ENCODE measurements around the gene SPTB.

The SPTB gene

DNA sequence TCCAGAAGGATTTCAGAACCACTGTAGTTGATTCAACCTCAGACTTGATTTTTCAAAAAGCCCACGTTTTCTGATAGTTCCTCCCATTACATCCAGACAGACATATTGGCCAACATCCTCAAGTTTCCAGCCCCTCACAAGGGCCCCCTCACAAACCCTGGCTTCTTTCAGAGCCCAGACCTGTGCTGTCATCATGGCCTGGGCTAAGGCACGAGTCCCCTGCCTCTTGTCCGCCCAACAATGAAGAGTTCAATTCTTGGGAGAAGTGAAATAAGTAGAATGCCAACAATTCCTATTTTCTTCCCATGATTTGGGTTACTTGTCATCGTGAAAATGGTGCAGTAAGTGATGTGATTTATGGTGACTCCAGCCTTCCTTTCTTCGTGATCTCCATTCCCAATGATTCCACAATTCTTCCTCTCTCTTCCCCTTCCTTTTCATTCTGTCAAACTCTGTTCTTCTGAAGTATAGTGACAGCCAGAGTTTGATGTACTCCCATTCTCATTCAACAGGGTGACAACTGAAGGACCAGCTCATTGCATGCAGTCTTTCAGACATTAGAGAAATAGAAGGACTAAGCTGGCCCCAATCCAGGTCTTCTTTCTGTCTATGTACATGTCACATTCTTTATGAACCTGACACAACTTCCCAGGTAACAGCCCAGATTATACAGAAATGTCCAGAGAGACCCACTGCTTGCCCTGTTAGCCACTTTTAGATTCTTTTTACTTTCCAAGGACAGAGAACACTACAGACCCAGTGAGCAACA is 29.2 kb downstream of the SPTB start:
- DNase-seq (ENCODE audit: low read depth) = no peak

DNA sequence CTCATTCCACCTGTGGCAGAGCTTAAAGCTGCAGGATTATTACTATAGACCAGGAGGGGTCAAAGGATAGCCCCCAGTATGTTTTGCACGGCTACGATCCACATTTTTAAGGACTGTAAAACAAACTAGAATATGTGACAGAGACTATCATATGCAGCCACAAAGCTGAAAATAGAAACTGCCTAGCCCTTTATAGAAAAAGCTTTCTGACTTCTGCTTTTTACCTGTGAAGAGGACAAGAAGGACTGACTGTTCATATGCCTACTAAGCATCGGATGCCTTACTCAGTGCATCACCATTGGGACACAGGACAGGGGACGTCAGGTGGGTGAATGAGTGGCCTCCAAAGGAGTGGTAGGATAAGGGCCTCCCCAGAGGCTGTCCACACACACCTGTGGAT is 29.8 kb downstream of the SPTB start:
- DNase-seq (ENCODE audit: low read depth) = no peak

- no peak for DNase-seq (ENCODE audit: low read depth)
Observed at GRCh38 chr14:64848239-64848638, 31.5 kb downstream of the SPTB start.

- no peak for DNase-seq (ENCODE audit: low read depth)
Observed at GRCh38 chr14:64846319-64846718, 33.4 kb downstream of the SPTB start.

DNA sequence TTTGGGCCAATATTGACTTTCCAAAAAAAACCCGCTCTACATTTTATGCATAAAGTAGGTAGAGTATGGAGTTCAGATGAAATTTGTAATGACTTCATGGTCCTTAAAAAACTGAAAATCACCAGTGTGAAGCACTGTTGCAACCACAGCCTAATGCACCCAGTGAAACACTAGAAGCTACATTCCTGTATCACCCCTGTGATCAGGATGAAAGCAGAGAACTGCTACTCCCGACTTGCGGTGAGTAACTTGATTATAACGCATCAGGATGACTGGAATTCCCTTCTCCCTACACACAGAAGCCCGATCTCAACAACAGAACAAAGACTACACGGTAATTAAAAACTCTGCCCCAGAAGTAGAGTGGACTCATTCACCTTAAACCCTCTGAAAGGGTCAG is 33.8 kb downstream of the SPTB start:
- DNase-seq (ENCODE audit: low read depth) = no peak

GRCh38 chr14:64844969-64845536 is 34.7 kb downstream of the SPTB start:
- DNase-seq (ENCODE audit: low read depth) = no peak

DNA sequence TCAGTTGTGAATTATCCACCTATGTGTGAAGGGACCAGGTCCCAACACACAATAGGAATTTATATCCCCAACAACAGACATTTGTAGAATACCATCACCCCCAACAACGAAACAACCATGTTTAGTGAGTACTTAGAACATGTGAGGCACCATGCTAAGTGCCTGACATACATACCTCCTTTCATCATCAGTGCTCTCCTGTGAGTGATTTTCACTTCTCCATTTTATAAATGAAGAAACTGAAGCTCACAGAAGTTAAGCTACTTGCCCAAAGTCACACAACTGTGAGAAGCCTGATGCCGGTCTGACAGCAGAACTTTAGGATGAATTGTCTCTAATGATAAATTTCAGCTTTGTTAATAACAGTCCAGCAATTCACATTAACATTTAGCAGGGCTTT is 35.4 kb downstream of the SPTB start:
- DNase-seq (ENCODE audit: low read depth) = no peak

GRCh38 chr14:64843548-64843947 is 36.2 kb downstream of the SPTB start:
- DNase-seq (ENCODE audit: low read depth) = no peak

DNA sequence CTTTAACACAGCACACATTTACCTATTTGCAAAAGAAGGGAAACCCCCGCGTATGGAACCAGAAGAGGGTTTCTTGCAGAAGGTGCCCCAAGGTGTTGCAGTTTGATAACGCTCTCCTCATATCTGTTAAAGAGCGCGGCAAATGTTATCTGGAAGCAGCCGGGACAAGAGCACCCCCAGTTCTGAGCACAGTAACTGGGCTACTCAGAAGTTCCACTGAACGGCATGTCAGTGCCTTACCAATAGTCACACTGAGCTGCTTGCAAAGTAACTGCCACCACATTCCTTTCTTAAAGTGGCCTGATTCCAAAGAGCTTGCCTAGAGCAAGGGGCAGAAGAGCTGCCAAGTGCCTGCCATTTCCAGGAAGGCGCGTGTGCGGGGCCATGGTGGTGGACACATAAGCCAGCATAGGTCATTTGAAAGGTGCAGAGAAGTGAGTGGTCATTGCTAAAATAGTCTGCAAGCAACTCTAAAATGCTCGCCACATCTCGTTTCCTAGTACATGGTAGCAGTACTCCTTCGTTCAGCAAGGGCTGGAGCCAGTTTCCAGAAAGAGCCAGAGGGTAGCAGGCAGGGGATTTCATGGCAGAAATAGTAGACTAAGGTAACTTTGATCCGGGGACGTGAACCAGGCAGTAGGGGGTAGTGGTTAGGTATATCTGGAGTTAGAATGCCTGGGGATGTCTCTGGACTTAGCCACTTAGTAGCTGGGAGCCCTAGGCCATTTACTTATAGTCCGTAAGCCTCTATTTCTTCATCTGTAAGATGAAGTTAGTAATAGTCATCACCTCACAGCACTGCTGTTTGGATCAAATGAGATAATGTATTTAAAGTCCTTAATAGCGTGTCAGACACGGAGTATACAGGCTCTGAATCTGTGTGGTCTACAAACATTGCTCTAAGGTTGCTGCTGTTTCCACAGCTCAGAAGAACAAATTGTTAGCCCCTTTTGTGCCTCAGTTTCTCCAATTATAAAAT is 37.6 kb downstream of the SPTB start:
- DNase-seq (ENCODE audit: low read depth) = no peak

DNA sequence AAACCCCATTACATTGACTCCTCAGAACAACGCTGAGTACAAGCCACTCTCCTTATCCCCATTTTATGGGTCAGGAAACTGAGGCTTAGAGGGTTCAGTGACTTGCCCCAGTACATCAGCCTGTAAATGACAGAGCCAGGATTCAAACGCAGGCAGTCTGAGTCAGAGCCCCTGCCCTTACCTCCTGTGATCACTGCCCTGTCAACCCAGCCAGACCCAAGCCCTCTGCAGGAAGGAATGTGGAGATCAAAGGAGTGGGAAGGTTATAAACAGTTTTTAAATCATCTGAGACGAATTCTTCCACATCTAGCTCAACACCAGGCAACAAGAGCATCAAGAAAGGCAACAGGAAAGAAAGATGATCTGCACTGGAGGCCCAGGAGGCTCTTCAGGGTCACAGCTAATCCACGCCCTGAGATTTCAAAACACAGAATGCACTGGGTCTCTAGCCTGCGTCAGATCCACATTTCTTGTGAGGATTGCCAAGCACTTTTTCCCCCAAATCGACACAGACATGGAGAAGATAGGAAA is 38.5 kb downstream of the SPTB start:
- no peak for DNase-seq (ENCODE audit: low read depth)

- DNase-seq (ENCODE audit: low read depth) = no peak
Observed at GRCh38 chr14:64838656-64839055, 41.1 kb downstream of the SPTB start.

DNA sequence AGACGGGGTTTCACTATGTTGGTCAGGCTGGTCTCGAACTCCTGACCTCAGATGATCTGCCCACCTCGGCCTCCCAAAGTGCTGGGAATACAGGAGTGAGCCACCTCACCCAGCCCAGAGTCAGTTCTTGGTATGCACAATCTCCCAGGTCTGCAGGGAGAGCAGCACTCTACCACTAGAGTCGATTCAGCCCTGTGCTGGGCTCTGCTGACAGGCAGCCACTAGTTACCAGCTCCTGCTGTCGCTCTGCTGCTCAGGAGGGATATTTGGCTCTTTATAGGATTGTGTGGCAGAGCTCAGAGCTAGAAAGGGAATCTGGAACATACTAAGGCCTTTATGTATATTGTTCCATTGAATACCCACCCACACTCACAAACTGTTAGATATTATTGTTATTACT is 44.3 kb downstream of the SPTB start:
- no peak for DNase-seq (ENCODE audit: low read depth)

DNA sequence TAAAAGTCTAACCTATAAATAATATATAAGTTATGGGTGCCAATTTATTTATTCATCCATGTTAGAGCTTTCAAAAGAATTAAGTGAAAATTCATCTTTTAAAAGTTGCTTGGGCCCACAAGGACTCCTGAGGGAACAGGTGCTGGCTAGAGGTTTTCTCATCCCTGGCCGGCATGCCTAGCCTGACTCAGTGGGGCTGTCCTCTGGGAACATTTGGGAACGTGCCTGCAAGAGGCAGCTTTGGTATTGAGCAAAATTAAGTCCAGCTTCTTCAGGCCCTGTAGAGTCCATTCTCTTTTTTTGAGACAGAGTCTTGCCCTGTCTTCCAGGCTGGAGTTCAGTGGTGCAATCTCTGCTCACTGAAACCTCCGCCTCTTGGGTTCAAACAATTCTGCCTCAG is 44.7 kb downstream of the SPTB start:
- DNase-seq (ENCODE audit: low read depth) = no peak

DNA sequence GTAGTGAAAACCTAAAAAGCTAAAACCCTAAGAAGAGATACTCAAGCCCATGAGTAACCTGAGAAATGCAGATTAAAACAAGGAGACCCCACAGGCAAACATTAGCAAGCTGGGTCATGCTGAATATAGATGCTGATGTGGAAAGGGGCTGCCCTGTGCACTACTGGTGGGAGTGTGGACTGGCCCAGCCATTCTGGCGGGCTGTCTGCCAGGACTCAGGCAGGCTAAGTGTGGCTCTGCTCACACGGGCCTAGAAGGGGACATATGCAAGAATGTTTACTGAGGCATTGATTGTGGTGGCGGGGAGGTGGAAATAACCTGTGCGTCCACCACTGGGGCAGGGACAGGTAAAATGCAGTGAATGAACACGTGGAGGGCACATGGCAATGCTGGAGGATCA is 48.3 kb downstream of the SPTB start:
- no peak for DNase-seq (ENCODE audit: low read depth)

GRCh38 chr14:64830961-64831360 is 48.7 kb downstream of the SPTB start:
- no peak for DNase-seq (ENCODE audit: low read depth)

DNA sequence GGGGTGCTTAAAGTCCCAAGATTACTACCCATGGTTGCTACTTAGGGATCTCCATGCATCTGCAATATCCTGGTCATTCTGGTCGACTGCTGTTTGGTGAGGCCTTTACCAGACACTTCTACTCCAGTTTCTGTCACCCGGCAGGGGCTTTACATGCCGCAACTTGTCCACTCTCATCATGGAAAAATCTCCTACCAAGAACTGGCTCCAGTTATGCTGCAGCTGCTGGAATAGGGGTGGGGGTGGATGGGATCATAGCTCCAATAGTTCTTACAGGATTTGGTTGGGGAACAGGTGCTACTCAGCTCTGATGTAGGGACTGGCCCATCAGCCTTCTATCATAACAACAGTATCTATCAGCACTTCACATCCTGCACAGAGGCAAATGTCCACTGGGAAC is 51.6 kb downstream of the SPTB start:
- no peak for DNase-seq (ENCODE audit: low read depth)

GRCh38 chr14:64826845-64827244 is 52.9 kb downstream of the SPTB start:
- DNase-seq (ENCODE audit: low read depth) = no peak

GRCh38 chr14:64826333-64826732 is 53.4 kb downstream of the SPTB start:
- DNase-seq (ENCODE audit: low read depth) = no peak

DNA sequence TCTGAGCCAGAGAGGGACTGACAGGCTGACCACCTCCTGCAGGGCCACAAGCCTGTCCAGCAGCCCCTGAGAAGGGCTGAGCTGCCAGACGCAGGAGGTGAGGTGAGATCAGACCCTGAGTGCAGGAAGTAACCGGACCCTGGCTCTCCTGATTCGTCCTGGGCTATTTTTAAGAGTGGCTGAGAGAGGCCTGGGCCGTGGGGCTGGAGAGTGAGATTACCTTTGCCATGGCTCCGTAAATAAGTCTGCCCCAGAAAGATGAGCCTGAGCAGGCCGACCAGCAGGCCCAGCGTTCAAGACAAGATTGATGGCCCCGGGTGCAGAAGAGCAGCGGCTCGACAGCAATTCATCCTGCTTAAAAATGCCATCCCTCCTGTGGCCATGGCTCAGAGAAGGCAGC is 54.2 kb downstream of the SPTB start:
- no peak for DNase-seq (ENCODE audit: low read depth)

GRCh38 chr14:64825006-64825405 is 54.7 kb downstream of the SPTB start:
- no peak for DNase-seq (ENCODE audit: low read depth)

DNA sequence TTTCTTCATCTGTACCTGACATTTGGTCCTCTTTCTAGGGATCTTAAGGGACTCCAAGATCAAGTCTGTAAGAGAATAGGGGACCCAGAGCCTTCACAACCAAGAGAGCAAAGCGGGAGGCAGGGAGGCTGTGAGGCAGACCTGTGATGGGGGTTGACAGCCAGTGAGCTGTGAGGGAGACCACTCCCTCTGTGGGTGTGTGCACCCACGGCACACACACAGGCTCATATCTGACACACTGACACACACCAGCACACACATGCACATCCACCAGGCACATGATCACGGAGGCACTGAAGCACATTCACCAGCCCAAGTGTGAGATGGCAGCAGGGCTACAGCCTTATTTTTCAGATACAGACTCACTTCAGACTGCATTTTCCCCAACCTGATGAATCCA is 55.2 kb downstream of the SPTB start:
- no peak for DNase-seq (ENCODE audit: low read depth)

- peak; percentile 39 for DNase-seq (ENCODE audit: low read depth)
Observed at GRCh38 chr14:64823305-64823861, 56.3 kb downstream of the SPTB start.
